Activated CD8-positive, alpha-beta T cell treated with anti-CD3 and anti-CD28 coated beads for 36 hours (primary cell): ENCODE measurements around the gene ASB18. TPM values are rescaled to one million over a fixed set of nuclear protein-coding genes. Genes with fewer than 3 reads are reported as not detected.
A peak's percentile ranks its signal among the peaks of the same experiment; 100 is the strongest.

ENCODE experiments used
- ATAC-seq: fragments of 200-7000 bp; cut with Tn5 transposase; one replicate; pipeline ENCODE4 v1.10.0; 2021; ENCODE audit warnings: mild to moderate bottlenecking, moderate library complexity
- CTCF ChIA-PET: fragments of 350-600 bp; sonication (Branson Sonifier 250); formaldehyde crosslinking; loops from one replicate; lab custom pipeline; 2021; ENCODE audit warnings: antibody characterized with exemption; lab: Charles Lee
- POLR2A ChIA-PET: fragments of 350-600 bp; sonication (Branson Sonifier 250); formaldehyde crosslinking; loops from one replicate; lab custom pipeline; 2021; ENCODE audit warnings: antibody characterized with exemption; lab: Charles Lee
- DNase-seq: peaks from one replicate; pipeline ENCODE4 v3.0.0-alpha.2; 2020
- H3K27ac Mint-ChIP-seq: one replicate; pipeline ENCODE4 v1.8.0; 2021; ENCODE audit warnings: mild to moderate bottlenecking, mixed read lengths
- H3K27me3 Mint-ChIP-seq: one replicate; pipeline ENCODE4 v1.8.0; 2021; ENCODE audit warnings: mixed read lengths
- H3K36me3 Mint-ChIP-seq: one replicate; pipeline ENCODE4 v1.8.0; 2021; ENCODE audit warnings: low read depth, mixed read lengths
- H3K4me1 Mint-ChIP-seq: one replicate; pipeline ENCODE4 v1.8.0; 2021; ENCODE audit warnings: low read depth, mixed read lengths
- H3K4me3 Mint-ChIP-seq: one replicate; pipeline ENCODE4 v1.8.0; 2021; ENCODE audit warnings: mild to moderate bottlenecking, moderate library complexity, mixed read lengths
- H3K9me3 Mint-ChIP-seq: one replicate; pipeline ENCODE4 v1.8.0; 2021; ENCODE audit warnings: mixed read lengths
- CTCF ChIP-seq: fragments of 200-600 bp; IDR thresholded peaks from one replicate; pipeline ENCODE4 v1.8.0; 2022; ENCODE audit warnings: antibody characterized with exemption, mild to moderate bottlenecking
- intact Hi-C: fragments of 100-400 bp; cut with micrococcal nuclease; formaldehyde crosslinking; loops from one replicate; pipeline ENCODE4 v1.10.0; 2022
- total RNA-seq, 2 experiments: library from RNA; stranded (reverse); gene quantifications; one replicate each; pipeline ENCODE4 v1.2.3, GENCODE V29; 2021

The ASB18 gene
- total RNA-seq, 2 experiments from 2014 or later: not detected

GRCh38 chr2:236175548-236176150 is 88.6 kb downstream of the ASB18 start:
- Mint-ChIP-seq H3K4me1 (peaks cover 2% of the 10 kb centered on the region), H3K27ac (no peak overlapping the region), H3K9me3 (peaks cover 1% of the 10 kb centered on the region), H3K36me3 (no peaks in the 10 kb centered on the region), H3K4me3 (no peak overlapping the region), H3K27me3 (peaks cover 72% of the 10 kb centered on the region)
- ChIA-PET POLR2A (interaction anchor here (0.6 kb wide), 1 partner anchor 11 kb away, joined by 3 read pairs; no protein-coding TSS in a partner anchor), CTCF (interaction anchor here (0.7 to 3.1 kb wide), 8 partner anchors 13 to 410 kb away, joined by 3 to 14 read pairs (median 3); no protein-coding TSS in a partner anchor)
- ATAC-seq: no peak
- intact Hi-C loops: no loop called here
- no peak for TF ChIP-seq CTCF
- peak; percentile 43 for DNase-seq

GRCh38 chr2:236173729-236174607 is 90.2 kb downstream of the ASB18 start:
- TF ChIP-seq CTCF: no peak
- ATAC-seq (no peak), DNase-seq (no peak)
- no peak overlapping the region for H3K4me3 Mint-ChIP-seq
- no peaks in the 10 kb centered on the region for H3K36me3 Mint-ChIP-seq
- H3K27ac Mint-ChIP-seq: no peak overlapping the region
- CTCF ChIA-PET: no interaction called here
- POLR2A ChIA-PET: no interaction called here
- intact Hi-C loops: no loop called here
- no peaks in the 10 kb centered on the region for H3K4me1 Mint-ChIP-seq
- H3K27me3 Mint-ChIP-seq: peaks cover 77% of the 10 kb centered on the region
- no peaks in the 10 kb centered on the region for H3K9me3 Mint-ChIP-seq

- Mint-ChIP-seq H3K27me3 (peaks cover 73% of the 10 kb centered on the region), H3K4me3 (no peak overlapping the region), H3K27ac (no peak overlapping the region), H3K9me3 (no peaks in the 10 kb centered on the region), H3K4me1 (no peaks in the 10 kb centered on the region), H3K36me3 (no peaks in the 10 kb centered on the region)
- intact Hi-C loops: no loop called here
- no peak for TF ChIP-seq CTCF
- POLR2A ChIA-PET: no interaction called here
- ATAC-seq (no peak), DNase-seq (no peak)
- CTCF ChIA-PET: no interaction called here
Measured at GRCh38 chr2:236173036-236173728, 91.0 kb downstream of the ASB18 start.

GRCh38 chr2:236172255-236173035 is 91.8 kb downstream of the ASB18 start:
- ChIA-PET POLR2A (no interaction called here), CTCF (interaction anchor here (1.3 to 3.2 kb wide), 2 partner anchors 8 to 393 kb away, joined by 5 to 18 read pairs; no protein-coding TSS in a partner anchor)
- TF ChIP-seq CTCF: no peak
- intact Hi-C loops: no loop called here
- H3K9me3 Mint-ChIP-seq: no peaks in the 10 kb centered on the region
- DNase-seq (no peak), ATAC-seq (no peak)
- H3K27ac Mint-ChIP-seq: no peak overlapping the region
- no peak overlapping the region for H3K4me3 Mint-ChIP-seq
- H3K27me3 Mint-ChIP-seq: peaks cover 67% of the 10 kb centered on the region
- H3K4me1 Mint-ChIP-seq: no peaks in the 10 kb centered on the region
- H3K36me3 Mint-ChIP-seq: no peaks in the 10 kb centered on the region
